HG03378 (cell line): Measurements from ENCODE around the gene ENTPD6.
"Not testable (repeated sequence)": the region's sequence is repeated elsewhere in the genome, so short reads cannot be mapped to it uniquely, and the experiment has no call there.

ENCODE experiments used
- ATAC-seq: cut with Tn5 transposase; IDR thresholded peaks from one replicate; pipeline ENCODE4 v1.9.1; 2021; ENCODE audit warnings: mild to moderate bottlenecking, moderate library complexity; ENCODE audit not compliant: unreplicated experiment

ENTPD6 gene

DNA sequence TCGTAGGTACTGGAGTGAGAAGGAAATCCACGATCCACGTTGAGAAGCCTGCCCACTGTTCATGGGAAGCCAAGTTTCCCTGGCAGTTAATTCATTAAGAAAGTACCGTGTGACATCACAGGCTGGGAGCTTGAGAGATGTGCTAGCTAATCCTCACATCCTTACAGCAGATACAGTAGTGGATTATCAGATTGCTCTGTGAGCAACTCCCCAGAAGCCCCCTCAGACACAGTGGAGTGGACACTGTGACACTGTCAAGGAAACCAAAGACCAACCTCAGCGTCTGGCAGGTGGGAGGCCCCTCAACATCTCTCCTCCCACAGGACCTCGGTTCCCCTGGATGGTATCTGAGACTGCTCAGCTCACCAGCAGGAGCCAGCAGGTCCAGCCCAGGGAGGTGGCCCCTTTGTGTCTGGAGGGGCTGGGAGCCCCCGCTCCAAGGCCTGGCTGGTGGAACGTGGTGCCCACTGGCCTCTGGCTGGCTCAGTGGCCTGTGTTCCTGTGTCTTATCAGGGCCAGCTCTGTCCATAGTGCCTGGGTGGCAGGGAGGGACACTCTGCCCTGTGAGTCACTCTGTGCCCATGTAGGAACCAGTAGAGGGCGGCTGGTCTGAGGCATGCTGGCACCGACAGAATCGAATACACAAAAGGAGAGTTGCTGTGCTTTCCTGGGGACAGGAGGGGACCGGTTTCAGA, 59.6 kb downstream of the ENTPD6 start:
- ATAC-seq: no peak

GRCh38 chr20:25256226-25256859, 60.8 kb downstream of the ENTPD6 start:
- ATAC-seq: no peak

DNA sequence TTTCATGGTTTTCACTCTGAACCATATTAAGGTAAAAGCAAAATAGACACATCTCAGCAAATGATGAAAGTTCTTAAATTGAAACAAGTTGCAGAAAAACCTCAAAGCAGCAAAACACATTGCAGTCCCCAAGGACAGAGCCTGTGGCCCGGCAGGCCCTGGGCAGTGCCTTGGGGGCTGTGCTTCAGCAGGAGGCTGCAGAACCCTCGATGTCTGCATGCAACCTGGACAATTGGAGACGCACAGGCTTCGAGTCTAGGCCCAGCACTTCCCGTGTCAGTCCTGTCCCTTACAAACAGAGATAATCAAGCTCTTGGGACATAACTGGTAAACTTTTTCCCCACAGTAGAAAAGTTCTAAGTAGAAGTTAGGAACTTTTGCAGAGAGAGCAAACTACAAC, 61.6 kb downstream of the ENTPD6 start:
- no peak for ATAC-seq

DNA sequence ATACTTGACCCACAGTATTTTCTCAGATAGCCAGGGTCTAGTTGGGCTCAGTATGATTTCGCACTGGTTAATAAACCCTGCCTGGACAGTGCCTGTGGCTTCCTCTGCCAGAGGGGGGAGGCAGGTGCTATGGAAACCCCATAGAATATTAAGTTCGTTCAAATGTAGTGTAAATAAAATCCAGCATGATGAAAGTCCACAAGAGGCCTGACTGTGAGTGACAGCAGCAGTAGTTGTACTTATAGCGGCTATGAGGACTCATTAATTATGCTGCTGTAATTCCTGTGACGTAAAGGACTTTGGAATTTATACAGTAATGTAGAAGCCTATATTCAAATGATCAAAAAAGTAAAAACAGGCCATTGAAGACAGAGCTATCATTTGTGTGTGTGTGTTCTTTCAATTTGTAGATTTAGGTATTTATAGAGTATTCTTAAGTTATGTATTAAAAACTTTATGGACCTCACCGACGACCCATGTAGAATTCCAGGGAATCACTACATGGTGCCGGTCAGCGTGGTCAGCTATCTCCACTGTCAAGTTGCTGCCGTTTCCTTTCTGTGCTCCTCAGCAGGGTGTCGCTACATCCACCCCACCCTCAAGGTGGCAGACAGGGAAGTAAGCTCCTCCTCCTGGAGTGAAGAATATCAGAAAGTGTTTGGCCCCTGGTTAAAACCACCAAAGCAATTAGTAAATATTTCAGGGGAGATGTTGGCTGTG, 62.4 kb downstream of the ENTPD6 start:
- no peak for ATAC-seq

GRCh38 chr20:25258476-25258805, 62.9 kb downstream of the ENTPD6 start:
- ATAC-seq: no peak

DNA sequence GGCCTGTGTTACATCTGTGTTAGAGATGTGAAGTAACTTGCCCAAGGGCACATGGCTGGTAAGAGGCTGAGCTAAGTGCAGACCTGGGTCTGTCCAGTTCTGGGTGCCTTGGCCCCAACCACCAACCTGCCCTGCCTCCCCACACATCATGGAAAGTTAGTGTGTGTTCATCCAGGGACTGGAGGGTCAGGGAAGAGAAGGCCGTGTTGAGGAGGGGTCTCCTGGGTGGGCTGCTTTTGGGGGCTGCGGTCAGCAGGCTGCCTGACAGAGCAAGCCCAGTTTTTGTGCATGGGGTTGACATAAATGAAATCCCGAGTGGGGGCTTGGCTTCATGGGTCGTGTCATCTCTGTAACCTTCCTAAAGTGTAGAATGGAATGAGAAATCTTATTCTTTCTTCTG, 63.3 kb downstream of the ENTPD6 start:
- no peak for ATAC-seq

GRCh38 chr20:25259358-25259757, 63.8 kb downstream of the ENTPD6 start:
- ATAC-seq: no peak

- ATAC-seq: no peak
Measured at GRCh38 chr20:25259788-25260254, 64.3 kb downstream of the ENTPD6 start.

DNA sequence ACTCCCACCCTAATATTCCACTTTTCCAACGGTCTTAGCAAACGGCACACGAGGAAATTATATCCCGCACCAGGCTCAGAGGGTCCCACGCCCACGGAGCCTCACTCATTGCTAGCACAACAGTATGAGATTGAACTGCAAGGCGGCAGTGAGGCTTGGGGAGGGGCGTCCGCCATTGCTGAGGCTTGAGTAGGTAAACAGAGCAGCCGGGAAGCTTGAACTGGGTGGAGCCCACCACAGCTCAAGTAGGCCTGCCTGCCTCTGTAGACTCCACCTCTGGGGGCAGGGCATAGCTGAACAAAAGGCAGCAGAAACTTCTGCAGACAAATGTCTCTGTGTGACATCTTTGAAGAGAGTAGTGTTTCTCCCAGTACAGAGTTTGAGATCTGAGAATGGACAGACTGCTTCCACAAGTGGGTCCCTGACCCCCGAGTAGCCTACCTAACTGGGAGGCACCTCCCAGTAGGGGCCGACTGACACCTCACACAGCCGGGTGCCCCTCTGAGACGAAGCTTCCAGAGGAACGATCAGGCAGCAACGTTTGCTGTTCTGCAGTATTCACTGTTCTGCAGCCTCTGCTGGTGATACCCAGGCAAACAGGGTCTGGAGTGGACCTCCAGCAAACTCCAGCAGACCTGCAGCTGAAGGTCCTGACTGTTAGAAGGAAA, 65.4 kb downstream of the ENTPD6 start:
- not testable (repeated sequence) for ATAC-seq

DNA sequence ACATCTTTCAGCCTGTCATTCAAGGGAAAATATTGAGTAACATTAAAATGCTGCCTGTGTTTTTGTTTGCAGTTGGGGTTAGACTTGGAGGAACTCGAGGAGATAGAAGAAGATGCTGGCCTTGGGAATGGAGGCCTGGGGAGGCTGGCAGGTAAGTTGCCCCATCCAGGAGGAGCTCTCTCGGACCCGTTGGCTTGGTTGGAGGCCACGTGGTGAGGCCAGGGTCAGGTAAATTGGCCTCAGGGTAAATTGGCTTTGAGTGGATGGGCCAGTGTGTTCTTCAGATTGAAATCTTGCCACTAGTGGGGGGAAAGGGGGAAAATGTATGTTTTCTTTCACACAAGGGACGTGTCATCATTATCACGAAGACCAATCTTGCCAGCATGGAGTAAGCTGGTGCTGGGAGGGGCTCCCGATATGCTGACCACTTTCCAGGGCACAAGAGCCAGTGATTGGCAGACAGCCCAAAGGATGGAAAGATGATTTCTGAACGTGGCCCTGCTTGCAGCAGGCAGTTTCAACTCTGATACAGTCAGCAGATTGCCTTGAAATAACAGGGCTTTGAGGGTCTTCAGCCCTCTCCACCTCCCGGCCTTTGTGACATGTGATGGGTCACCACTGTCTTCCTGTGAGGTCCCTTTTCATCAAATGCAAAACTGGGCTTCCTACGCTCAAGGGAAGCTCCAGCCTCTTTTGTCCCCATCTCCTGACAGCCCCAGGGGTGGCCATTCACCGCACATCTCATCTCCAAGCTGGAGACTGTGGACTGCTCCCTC, 73.7 kb downstream of the ENTPD6 start:
- ATAC-seq: no peak

- ATAC-seq: no peak
Measured at GRCh38 chr20:25269833-25270170, 74.3 kb downstream of the ENTPD6 start.

DNA sequence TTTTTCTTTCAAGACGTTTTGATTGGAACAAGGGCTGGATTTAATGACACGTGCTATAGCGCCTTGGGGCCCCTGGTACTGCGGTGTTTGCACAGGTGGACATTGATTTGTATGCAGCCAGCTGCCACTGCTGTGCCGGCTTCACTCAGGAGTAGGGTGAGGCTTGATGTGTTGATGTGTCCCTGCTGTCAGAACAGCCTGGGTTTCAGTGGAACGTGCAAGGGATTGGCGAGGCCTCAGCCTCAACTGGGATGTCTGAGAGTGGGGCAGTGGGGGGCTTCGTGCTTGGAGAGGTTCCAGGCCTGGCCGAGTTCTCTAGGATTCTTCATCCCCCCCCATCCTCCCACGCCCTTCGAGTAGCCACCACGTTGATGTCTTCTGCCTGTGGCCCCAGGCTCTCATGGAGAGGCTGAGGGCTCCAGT, 75.3 kb downstream of the ENTPD6 start:
- no peak for ATAC-seq

GRCh38 chr20:25271486-25272222, 76.1 kb downstream of the ENTPD6 start:
- ATAC-seq: no peak

GRCh38 chr20:25272223-25273000, 76.9 kb downstream of the ENTPD6 start:
- ATAC-seq: no peak

GRCh38 chr20:25273046-25273445, 77.5 kb downstream of the ENTPD6 start:
- no peak for ATAC-seq

- no peak for ATAC-seq
Measured at GRCh38 chr20:25273541-25274358, 78.2 kb downstream of the ENTPD6 start.

GRCh38 chr20:25274481-25274880, 79.0 kb downstream of the ENTPD6 start:
- ATAC-seq: no peak
